WI38 (cell line): ENCODE results near the gene SKOR1.

Experiments
- H3K4me3 ChIP-seq: 2 replicates; pipeline ENCODE4 v1.5.1; 2011; ENCODE audit warnings: low read depth, mild to moderate bottlenecking, control low read depth, low read length
- CTCF ChIP-seq: IDR thresholded peaks from 2 replicates; pipeline ENCODE4 v1.5.1; 2012; ENCODE audit warnings: low read depth, mild to moderate bottlenecking, control low read depth, low read length

The SKOR1 gene

GRCh38 chr15:67840749-67841512, 15.6 kb downstream of the SKOR1 start:
- peak overlapping the region; percentile 87 for H3K4me3 ChIP-seq
- no peak for TF ChIP-seq CTCF

- H3K4me3 ChIP-seq: peak overlapping the region; percentile 87
- TF ChIP-seq CTCF: no peak
These were observed 16.1 kb downstream of the SKOR1 start for GRCh38 chr15:67841513-67841762.

- TF ChIP-seq CTCF: no peak
- H3K4me3 ChIP-seq: no peak overlapping the region
These were observed 17.8 kb downstream of the SKOR1 start for GRCh38 chr15:67843092-67843501.

- TF ChIP-seq CTCF: no peak
- H3K4me3 ChIP-seq: no peak overlapping the region
These were observed 18.5 kb downstream of the SKOR1 start for GRCh38 chr15:67843571-67844387.

GRCh38 chr15:67845974-67846373, 20.7 kb downstream of the SKOR1 start:
- H3K4me3 ChIP-seq: no peak overlapping the region

GRCh38 chr15:67849538-67849937, 24.2 kb downstream of the SKOR1 start:
- TF ChIP-seq CTCF: no peak
- no peak overlapping the region for H3K4me3 ChIP-seq

More at GRCh38 chr15:67845974-67846373, 20.7 kb downstream of the SKOR1 start:
- no peak for TF ChIP-seq CTCF

GRCh38 chr15:67850336-67850735, 25.0 kb downstream of the SKOR1 start:
- no peak overlapping the region for H3K4me3 ChIP-seq
- no peak for TF ChIP-seq CTCF
